Measurements from ENCODE around the gene UNCX.

DNA sequence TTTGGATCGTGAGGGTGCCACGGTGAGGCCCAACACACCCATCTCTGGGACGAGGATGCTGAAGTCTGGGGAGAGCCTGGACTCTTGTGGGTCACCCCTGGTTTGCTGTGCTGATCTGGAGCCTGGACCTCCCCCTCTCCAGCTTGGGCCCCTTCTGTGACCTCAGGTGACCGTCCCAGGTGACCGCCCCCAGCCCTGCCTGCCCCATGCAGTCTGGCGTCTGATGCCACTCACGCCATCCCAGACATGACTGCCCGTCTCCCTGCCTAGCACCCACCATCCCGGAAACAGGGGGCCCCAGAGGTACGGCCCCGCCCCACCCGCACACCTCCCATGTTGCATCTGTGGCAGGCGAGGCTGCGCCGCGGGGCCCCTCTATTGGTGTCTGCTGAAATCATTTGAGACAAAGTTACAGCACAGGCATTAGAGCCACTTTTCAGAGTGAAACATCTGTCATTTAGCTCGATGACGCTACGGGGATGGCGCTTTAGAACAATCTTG is 21.1 kb downstream of the UNCX start:
- TF ChIP-seq, protein P1, sequence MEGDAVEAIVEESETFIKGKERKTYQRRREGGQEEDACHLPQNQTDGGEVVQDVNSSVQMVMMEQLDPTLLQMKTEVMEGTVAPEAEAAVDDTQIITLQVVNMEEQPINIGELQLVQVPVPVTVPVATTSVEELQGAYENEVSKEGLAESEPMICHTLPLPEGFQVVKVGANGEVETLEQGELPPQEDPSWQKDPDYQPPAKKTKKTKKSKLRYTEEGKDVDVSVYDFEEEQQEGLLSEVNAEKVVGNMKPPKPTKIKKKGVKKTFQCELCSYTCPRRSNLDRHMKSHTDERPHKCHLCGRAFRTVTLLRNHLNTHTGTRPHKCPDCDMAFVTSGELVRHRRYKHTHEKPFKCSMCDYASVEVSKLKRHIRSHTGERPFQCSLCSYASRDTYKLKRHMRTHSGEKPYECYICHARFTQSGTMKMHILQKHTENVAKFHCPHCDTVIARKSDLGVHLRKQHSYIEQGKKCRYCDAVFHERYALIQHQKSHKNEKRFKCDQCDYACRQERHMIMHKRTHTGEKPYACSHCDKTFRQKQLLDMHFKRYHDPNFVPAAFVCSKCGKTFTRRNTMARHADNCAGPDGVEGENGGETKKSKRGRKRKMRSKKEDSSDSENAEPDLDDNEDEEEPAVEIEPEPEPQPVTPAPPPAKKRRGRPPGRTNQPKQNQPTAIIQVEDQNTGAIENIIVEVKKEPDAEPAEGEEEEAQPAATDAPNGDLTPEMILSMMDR (conservative IDR thresholded peaks at IDR 0.05; ENCODE audit: low read depth in 2 of 2), result no peak
- TF ChIP-seq EZH2phosphoT487 (IDR thresholded peaks at IDR 0.05; ENCODE audit: unreplicated experiment), result no peak
- no peak for TF ChIP-seq CREB1 (CRISPR knock-in tag; IDR thresholded peaks at IDR 0.05; ENCODE audit: low read depth)
- no peak for TF ChIP-seq JUNB (IDR thresholded peaks at IDR 0.05; ENCODE audit: unreplicated experiment)
- TF ChIP-seq EZH2 (IDR thresholded peaks at IDR 0.05; ENCODE audit: low read depth, unreplicated experiment), result no peak
- TF ChIP-seq STAT1 (IDR thresholded peaks at IDR 0.05; ENCODE audit: unreplicated experiment), result no peak
- TF ChIP-seq, protein P2, sequence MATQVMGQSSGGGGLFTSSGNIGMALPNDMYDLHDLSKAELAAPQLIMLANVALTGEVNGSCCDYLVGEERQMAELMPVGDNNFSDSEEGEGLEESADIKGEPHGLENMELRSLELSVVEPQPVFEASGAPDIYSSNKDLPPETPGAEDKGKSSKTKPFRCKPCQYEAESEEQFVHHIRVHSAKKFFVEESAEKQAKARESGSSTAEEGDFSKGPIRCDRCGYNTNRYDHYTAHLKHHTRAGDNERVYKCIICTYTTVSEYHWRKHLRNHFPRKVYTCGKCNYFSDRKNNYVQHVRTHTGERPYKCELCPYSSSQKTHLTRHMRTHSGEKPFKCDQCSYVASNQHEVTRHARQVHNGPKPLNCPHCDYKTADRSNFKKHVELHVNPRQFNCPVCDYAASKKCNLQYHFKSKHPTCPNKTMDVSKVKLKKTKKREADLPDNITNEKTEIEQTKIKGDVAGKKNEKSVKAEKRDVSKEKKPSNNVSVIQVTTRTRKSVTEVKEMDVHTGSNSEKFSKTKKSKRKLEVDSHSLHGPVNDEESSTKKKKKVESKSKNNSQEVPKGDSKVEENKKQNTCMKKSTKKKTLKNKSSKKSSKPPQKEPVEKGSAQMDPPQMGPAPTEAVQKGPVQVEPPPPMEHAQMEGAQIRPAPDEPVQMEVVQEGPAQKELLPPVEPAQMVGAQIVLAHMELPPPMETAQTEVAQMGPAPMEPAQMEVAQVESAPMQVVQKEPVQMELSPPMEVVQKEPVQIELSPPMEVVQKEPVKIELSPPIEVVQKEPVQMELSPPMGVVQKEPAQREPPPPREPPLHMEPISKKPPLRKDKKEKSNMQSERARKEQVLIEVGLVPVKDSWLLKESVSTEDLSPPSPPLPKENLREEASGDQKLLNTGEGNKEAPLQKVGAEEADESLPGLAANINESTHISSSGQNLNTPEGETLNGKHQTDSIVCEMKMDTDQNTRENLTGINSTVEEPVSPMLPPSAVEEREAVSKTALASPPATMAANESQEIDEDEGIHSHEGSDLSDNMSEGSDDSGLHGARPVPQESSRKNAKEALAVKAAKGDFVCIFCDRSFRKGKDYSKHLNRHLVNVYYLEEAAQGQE (IDR thresholded peaks at IDR 0.05; ENCODE audit: unreplicated experiment), result no peak
- no peak for TF ChIP-seq NANOG (IDR thresholded peaks at IDR 0.05; ENCODE audit: borderline replicate concordance)
